ENCODE data around the gene INTS1. TPM values are rescaled to one million over a fixed set of nuclear protein-coding genes. Genes with fewer than 3 reads are reported as not detected.

The INTS1 gene
- total and polyA plus RNA-seq, 4 donors: 31.2 to 121 (median 46.0) TPM

GRCh38 chr7:1546909-1547776 is 43.0 kb upstream of the INTS1 start:
- WGBS, 2 donors: 88 to 90% methylated on average over 41 of the region's 41 CpGs
- Histone ChIP-seq H3K4me1 (ENCODE audit: control insufficient read depth in 5 of 5, insufficient read depth in 5 of 5, low read length in 5 of 5) (peaks cover 0 to 1% (median 0%) of the 10 kb centered on the region in 5 donors), H3K9ac (ENCODE audit: insufficient read depth in 1 of 2, low read length in 2 of 2) (no peak overlapping the region), H3K9me3 (ENCODE audit: control insufficient read depth in 4 of 4, insufficient read depth in 3 of 4, low read length in 3 of 4) (no peaks in the 10 kb centered on the region), H3K27ac (ENCODE audit: low read depth in 1 of 2, low read length in 1 of 2) (no peak overlapping the region), H3K27me3 (ENCODE audit: control insufficient read depth in 3 of 3, insufficient read depth in 3 of 3, low read length in 2 of 3) (no peaks in the 10 kb centered on the region), H3K36me3 (ENCODE audit: control insufficient read depth in 4 of 4, insufficient read depth in 4 of 4, low read length in 4 of 4) (peaks cover 0 to 25% (median 3%) of the 10 kb centered on the region in 4 donors), H3K4me3 (no peak overlapping the region)
- TF ChIP-seq, protein P1, sequence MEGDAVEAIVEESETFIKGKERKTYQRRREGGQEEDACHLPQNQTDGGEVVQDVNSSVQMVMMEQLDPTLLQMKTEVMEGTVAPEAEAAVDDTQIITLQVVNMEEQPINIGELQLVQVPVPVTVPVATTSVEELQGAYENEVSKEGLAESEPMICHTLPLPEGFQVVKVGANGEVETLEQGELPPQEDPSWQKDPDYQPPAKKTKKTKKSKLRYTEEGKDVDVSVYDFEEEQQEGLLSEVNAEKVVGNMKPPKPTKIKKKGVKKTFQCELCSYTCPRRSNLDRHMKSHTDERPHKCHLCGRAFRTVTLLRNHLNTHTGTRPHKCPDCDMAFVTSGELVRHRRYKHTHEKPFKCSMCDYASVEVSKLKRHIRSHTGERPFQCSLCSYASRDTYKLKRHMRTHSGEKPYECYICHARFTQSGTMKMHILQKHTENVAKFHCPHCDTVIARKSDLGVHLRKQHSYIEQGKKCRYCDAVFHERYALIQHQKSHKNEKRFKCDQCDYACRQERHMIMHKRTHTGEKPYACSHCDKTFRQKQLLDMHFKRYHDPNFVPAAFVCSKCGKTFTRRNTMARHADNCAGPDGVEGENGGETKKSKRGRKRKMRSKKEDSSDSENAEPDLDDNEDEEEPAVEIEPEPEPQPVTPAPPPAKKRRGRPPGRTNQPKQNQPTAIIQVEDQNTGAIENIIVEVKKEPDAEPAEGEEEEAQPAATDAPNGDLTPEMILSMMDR (IDR thresholded peaks at IDR 0.05; ENCODE audit: control extremely low read depth, extremely low read depth): no peak
- ATAC-seq (ENCODE audit: insufficient read depth, low FRiP score) (no peak), DNase-seq (no peak)

DNA sequence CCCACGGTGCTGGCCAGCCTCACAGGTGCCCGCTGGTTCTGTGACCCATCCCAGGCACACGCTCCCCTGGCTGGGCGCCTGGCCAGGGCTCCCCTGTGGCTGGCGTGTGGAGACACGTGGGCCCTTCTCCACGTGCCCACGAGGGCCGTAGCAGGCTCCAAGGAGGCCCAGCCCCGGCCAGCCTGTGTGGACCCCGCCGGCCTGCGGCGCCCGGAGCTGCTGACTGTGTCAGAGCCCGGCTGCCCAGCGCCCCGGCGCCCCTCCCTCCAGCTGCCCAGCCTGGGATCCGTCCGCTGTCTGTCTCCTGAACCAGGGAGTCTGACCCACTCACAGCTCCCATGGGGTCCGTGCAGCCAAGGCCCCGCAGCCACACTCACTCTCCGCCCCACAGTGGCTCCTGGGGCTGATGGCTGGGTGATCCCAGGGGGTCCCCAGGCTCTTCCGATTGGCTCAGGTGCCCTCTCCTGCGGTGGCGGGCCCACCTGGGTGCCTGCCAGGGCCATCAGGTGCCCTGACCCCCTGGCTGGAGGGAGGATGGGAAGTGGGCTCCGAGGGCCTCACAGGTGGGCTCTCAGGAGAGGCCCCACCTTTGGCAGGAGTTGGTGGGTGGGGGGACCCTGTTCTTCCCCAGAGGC is 42.2 kb upstream of the INTS1 start:
- TF ChIP-seq, protein P1 (IDR thresholded peaks at IDR 0.05; ENCODE audit: control extremely low read depth, extremely low read depth): no peak
- H3K4me3 ChIP-seq: no peak overlapping the region
- 89 to 90% methylated on average over 28 of the region's 28 CpGs for whole genome bisulfite sequencing, 2 donors
- no peak overlapping the region for H3K9ac ChIP-seq (ENCODE audit: insufficient read depth in 1 of 2, low read length in 2 of 2)
- H3K4me1 ChIP-seq (ENCODE audit: control insufficient read depth in 5 of 5, insufficient read depth in 5 of 5, low read length in 5 of 5): peaks cover 0 to 1% (median 0%) of the 10 kb centered on the region in 5 donors
- no peaks in the 10 kb centered on the region for H3K27me3 ChIP-seq (ENCODE audit: control insufficient read depth in 3 of 3, insufficient read depth in 3 of 3, low read length in 2 of 3)
- no peaks in the 10 kb centered on the region for H3K9me3 ChIP-seq (ENCODE audit: control insufficient read depth in 4 of 4, insufficient read depth in 3 of 4, low read length in 3 of 4)
- ATAC-seq (ENCODE audit: insufficient read depth, low FRiP score): no peak
- no peak for DNase-seq
- H3K27ac ChIP-seq (ENCODE audit: low read depth in 1 of 2, low read length in 1 of 2): no peak overlapping the region
- H3K36me3 ChIP-seq (ENCODE audit: control insufficient read depth in 4 of 4, insufficient read depth in 4 of 4, low read length in 4 of 4): peaks cover 0 to 32% (median 3%) of the 10 kb centered on the region in 4 donors

DNA sequence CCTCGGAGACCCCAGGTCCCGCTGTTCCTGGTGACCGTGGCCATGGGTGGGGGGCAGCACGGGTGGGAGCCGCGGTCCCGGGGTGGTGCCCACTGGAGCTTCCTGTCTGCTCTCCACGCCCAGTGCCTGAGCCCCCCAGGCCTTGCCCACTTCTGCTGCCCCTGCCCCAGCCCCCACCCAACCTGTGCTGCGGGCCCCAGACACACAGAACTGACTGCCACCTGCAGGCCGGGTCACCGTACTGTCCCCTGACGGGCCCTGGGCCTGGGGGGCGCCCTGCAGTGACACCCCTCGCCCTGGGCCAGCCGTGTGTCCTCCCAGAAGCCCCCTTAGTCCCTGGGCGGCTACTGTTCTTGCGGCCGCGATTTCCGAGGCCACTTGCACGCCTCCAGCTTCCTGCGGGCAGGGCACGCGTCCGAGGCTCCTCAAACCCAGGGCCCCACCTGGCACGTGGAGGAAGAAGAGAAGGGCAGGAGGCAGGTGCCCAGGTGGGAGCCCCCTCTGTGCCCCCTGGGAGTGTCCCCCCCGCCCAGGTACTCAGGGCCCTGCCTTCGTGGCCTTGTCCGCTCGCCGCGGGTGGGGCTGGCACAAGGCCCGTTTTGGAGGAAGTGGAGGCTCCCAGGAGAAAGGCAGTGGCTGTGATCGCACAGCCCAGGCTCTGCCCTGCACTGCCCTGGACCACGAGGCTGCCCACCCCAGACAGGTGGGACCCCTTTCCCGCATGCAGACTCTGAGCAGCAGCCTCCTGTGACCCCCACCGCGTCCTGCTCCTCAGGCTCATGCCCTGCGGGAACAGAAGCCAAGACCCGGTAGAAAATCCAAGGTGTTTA is 41.4 kb upstream of the INTS1 start:
- Histone ChIP-seq H3K4me1 (ENCODE audit: control insufficient read depth in 5 of 5, insufficient read depth in 5 of 5, low read length in 5 of 5) (peaks cover 0 to 1% (median 0%) of the 10 kb centered on the region in 5 donors), H3K9me3 (ENCODE audit: control insufficient read depth in 4 of 4, insufficient read depth in 3 of 4, low read length in 3 of 4) (no peaks in the 10 kb centered on the region), H3K4me3 (no peak overlapping the region), H3K36me3 (ENCODE audit: control insufficient read depth in 4 of 4, insufficient read depth in 4 of 4, low read length in 4 of 4) (peaks cover 0 to 39% (median 3%) of the 10 kb centered on the region in 4 donors), H3K9ac (ENCODE audit: insufficient read depth in 1 of 2, low read length in 2 of 2) (no peak overlapping the region), H3K27ac (ENCODE audit: low read depth in 1 of 2, low read length in 1 of 2) (no peak overlapping the region), H3K27me3 (ENCODE audit: control insufficient read depth in 3 of 3, insufficient read depth in 3 of 3, low read length in 2 of 3) (no peaks in the 10 kb centered on the region)
- TF ChIP-seq, protein P1 (IDR thresholded peaks at IDR 0.05; ENCODE audit: control extremely low read depth, extremely low read depth): no peak
- DNase-seq (no peak), ATAC-seq (ENCODE audit: insufficient read depth, low FRiP score) (no peak)
- WGBS, 2 donors: 66 to 72% methylated on average over 34 to 40 of the region's 40 CpGs

Data from lung (tissue), 12 donors.